ENCODE measurements around the gene IL2RA.
"Not testable (repeated sequence)": the region's sequence is repeated elsewhere in the genome, so short reads cannot be mapped to it uniquely, and the experiment has no call there.

IL2RA gene

GRCh38 chr10:6062101-6062771 is at the start of gene IL2RA:
Gene IL2RA (minus strand): TSS chr10:6062367. CDS start chr10:6062151, 216 bp downstream.
- DNase-seq (ENCODE audit: low spot score), result peak; percentile 84
- Mint-ChIP-seq H3K4me3 (peak within 1 kb of the TSS; percentile 97), H3K36me3 (ENCODE audit: low read depth) (peaks cover 33% of the 10 kb centered on the region), H3K4me1 (ENCODE audit: low read depth) (peaks cover 70% of the 10 kb centered on the region), H3K27ac (peak within 1 kb of the TSS; percentile 92), H3K27me3 (ENCODE audit: low read depth) (no peaks in the 10 kb centered on the region), H3K9me3 (no peaks in the 10 kb centered on the region)

DNA sequence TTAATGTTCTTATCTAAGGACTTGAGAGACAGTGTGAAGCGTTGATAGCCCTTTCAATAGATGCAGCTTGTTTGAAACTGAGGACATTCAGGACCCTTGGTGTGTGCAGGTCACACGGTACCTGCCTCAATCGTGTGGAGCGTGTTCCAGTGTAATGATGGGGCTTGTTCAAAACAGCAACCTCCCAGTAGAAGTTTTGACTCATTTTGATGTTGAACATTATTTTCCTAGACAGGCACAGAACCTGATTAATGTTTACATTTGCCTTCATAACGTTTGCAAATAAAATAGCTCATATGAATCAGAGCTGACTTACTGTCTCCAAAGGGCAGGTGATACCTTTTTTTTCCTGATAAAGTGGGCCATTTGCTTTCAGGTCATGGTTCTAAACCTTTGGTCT is 48.0 kb upstream of the IL2RA start:
- H3K27me3 Mint-ChIP-seq (ENCODE audit: low read depth), result no peaks in the 10 kb centered on the region
- no peaks in the 10 kb centered on the region for H3K9me3 Mint-ChIP-seq
- no peak overlapping the region for H3K27ac Mint-ChIP-seq
- DNase-seq (ENCODE audit: low spot score), result no peak
- H3K4me3 Mint-ChIP-seq, result no peak overlapping the region
- peaks cover 72% of the 10 kb centered on the region for H3K36me3 Mint-ChIP-seq (ENCODE audit: low read depth)
- H3K4me1 Mint-ChIP-seq (ENCODE audit: low read depth), result peaks cover 29% of the 10 kb centered on the region

DNA sequence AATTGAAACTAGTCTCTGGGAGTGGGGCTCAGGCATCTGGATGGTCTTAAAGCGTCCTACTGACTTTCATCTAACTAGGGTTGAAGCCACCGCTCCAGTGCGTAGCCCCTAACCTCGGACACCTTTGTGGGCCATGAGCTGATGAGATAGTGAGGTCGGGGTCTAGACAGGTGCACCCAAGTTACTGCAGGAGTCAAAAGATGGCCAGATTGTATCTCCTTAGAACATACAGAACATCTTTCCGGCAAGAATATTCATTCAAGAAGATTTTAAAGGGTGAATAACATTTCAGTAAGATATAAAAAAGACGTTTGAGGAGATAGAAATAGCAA is 47.2 kb upstream of the IL2RA start:
- no peaks in the 10 kb centered on the region for H3K9me3 Mint-ChIP-seq
- H3K36me3 Mint-ChIP-seq (ENCODE audit: low read depth), result peaks cover 71% of the 10 kb centered on the region
- peaks cover 26% of the 10 kb centered on the region for H3K4me1 Mint-ChIP-seq (ENCODE audit: low read depth)
- H3K4me3 Mint-ChIP-seq, result no peak overlapping the region
- no peaks in the 10 kb centered on the region for H3K27me3 Mint-ChIP-seq (ENCODE audit: low read depth)
- no peak for DNase-seq (ENCODE audit: low spot score)
- H3K27ac Mint-ChIP-seq, result no peak overlapping the region

GRCh38 chr10:6108631-6109443 is 46.7 kb upstream of the IL2RA start:
- Mint-ChIP-seq H3K4me1 (ENCODE audit: low read depth) (peaks cover 28% of the 10 kb centered on the region), H3K36me3 (ENCODE audit: low read depth) (peaks cover 70% of the 10 kb centered on the region), H3K27me3 (ENCODE audit: low read depth) (no peaks in the 10 kb centered on the region), H3K4me3 (no peak overlapping the region), H3K9me3 (no peaks in the 10 kb centered on the region), H3K27ac (peak overlapping the region; percentile 56)
- peak; percentile 16 for DNase-seq (ENCODE audit: low spot score)

DNA sequence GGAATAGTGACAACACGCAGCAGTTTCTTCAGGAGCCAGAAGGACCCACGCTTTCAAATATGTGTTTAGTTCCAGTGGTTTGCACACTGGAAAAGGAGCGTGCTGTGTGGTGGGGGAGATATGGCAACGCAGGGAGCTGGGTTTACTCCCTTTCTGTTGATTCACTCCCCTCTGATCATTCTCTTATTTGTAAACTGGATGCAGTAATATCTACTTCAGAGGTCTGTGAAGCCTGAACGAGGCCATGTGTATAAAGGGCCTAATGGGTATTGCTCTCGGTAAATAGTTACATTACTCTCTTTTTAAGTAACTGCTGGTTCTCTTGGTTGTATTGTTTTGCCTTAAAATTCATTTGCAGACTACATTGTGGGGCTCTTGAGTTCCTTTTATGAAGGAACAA is 45.9 kb upstream of the IL2RA start:
- peaks cover 64% of the 10 kb centered on the region for H3K36me3 Mint-ChIP-seq (ENCODE audit: low read depth)
- no peaks in the 10 kb centered on the region for H3K9me3 Mint-ChIP-seq
- no peak overlapping the region for H3K27ac Mint-ChIP-seq

DNA sequence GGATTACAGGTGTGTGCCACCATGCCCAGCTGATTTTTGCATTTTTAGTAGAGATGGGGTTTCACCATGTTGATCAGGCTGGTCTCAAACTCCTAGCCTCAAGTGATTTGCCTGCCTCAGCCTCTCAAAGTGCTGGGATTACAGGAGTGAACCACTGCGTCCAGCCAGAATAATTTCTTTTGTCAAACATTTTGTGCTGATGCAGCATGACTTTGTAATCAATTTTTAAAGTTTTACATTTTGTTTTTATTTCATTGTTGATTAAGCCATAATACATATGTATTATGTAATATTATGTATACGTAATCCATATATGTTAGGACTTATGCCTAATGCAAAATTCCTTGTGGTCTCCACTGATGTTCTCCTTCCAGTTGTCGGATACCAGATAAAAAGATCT is 45.4 kb upstream of the IL2RA start:
- H3K36me3 Mint-ChIP-seq (ENCODE audit: low read depth), result peaks cover 61% of the 10 kb centered on the region
- peaks cover 29% of the 10 kb centered on the region for H3K4me1 Mint-ChIP-seq (ENCODE audit: low read depth)
- not testable (repeated sequence) for H3K27ac Mint-ChIP-seq; H3K4me3 Mint-ChIP-seq; H3K9me3 Mint-ChIP-seq; DNase-seq (ENCODE audit: low spot score); H3K27me3 Mint-ChIP-seq (ENCODE audit: low read depth)

More for the DNA sequence above, 45.9 kb upstream of the IL2RA start:
- Mint-ChIP-seq H3K4me3 (no peak overlapping the region), H3K27me3 (ENCODE audit: low read depth) (no peaks in the 10 kb centered on the region), H3K4me1 (ENCODE audit: low read depth) (peaks cover 30% of the 10 kb centered on the region)
- DNase-seq (ENCODE audit: low spot score), result no peak

DNA sequence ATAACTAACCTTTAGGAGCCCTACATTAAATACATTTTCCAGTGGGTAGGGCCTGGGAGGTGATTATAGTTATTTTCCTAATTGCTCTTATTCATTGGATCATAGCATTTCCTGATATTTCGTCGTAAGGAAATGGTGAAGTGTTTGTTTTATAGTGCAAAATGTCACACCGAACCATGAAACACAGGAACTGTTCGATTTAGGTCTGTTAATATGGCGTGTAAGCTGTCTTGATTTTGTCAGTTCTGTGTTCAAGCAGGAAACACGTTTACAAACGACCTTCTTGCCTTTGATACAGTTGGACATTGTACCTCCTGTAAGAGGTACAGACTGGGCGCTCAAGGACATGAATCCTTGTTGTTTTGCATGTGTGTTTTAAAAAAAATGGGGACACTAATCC is 41.4 kb upstream of the IL2RA start:
- Mint-ChIP-seq H3K27me3 (ENCODE audit: low read depth) (no peaks in the 10 kb centered on the region), H3K9me3 (no peaks in the 10 kb centered on the region), H3K4me1 (ENCODE audit: low read depth) (peaks cover 13% of the 10 kb centered on the region), H3K4me3 (no peak overlapping the region), H3K36me3 (ENCODE audit: low read depth) (peaks cover 50% of the 10 kb centered on the region), H3K27ac (no peak overlapping the region)
- DNase-seq (ENCODE audit: low spot score), result no peak

DNA sequence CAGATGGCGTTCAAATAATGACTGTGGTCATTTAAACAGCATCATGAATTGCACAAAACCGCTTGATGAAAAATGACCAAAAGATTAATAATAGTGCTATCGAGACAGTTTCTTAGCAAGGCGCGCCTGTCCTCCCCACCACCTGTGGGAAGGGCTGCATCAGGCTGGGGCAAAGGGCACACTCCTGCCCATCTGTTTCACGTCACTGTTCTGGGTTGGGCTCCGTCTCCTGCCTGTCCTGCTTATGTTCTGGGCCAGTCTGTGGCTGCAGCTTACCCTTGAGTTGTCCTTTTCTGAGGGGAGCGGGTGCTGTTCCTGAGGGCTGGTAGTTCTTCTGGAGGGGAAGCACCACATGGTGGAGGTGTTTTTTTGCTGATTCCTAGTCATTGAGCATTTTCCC is 40.0 kb upstream of the IL2RA start:
- peaks cover 54% of the 10 kb centered on the region for H3K36me3 Mint-ChIP-seq (ENCODE audit: low read depth)
- H3K27me3 Mint-ChIP-seq (ENCODE audit: low read depth), result no peaks in the 10 kb centered on the region
- H3K4me1 Mint-ChIP-seq (ENCODE audit: low read depth), result peaks cover 18% of the 10 kb centered on the region
- H3K9me3 Mint-ChIP-seq, result no peaks in the 10 kb centered on the region
- no peak for DNase-seq (ENCODE audit: low spot score)
- no peak overlapping the region for H3K27ac Mint-ChIP-seq
- H3K4me3 Mint-ChIP-seq, result no peak overlapping the region

DNA sequence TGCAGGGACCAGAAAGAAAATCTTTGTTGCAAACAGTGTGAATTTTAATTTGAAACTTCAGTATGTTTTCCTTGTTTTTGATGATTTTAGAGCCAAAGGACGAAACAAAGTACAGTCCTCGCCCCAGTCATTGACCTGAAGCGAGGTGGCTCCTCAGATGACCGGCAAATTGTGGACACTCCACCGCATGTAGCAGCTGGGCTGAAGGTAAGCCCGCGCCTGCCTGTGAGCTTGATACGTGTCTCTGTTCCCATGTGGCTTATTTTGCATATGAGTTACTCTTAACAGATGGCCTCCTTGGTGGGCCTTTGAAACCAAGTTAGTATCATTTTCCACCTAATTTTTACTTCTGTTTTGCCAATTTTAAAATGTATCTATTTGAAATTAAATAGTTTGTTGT is 39.0 kb upstream of the IL2RA start:
- H3K27ac Mint-ChIP-seq, result no peak overlapping the region
- H3K27me3 Mint-ChIP-seq (ENCODE audit: low read depth), result no peaks in the 10 kb centered on the region
- peaks cover 20% of the 10 kb centered on the region for H3K4me1 Mint-ChIP-seq (ENCODE audit: low read depth)
- peaks cover 50% of the 10 kb centered on the region for H3K36me3 Mint-ChIP-seq (ENCODE audit: low read depth)
- no peaks in the 10 kb centered on the region for H3K9me3 Mint-ChIP-seq
- no peak overlapping the region for H3K4me3 Mint-ChIP-seq
- DNase-seq (ENCODE audit: low spot score), result no peak

- no peaks in the 10 kb centered on the region for H3K9me3 Mint-ChIP-seq
- no peaks in the 10 kb centered on the region for H3K27me3 Mint-ChIP-seq (ENCODE audit: low read depth)
- DNase-seq (ENCODE audit: low spot score), result no peak
- H3K4me1 Mint-ChIP-seq (ENCODE audit: low read depth), result peaks cover 20% of the 10 kb centered on the region
- H3K36me3 Mint-ChIP-seq (ENCODE audit: low read depth), result peaks cover 46% of the 10 kb centered on the region
- no peak overlapping the region for H3K27ac Mint-ChIP-seq
- H3K4me3 Mint-ChIP-seq, result no peak overlapping the region
These were observed 38.2 kb upstream of the IL2RA start for GRCh38 chr10:6100370-6100769.

DNA sequence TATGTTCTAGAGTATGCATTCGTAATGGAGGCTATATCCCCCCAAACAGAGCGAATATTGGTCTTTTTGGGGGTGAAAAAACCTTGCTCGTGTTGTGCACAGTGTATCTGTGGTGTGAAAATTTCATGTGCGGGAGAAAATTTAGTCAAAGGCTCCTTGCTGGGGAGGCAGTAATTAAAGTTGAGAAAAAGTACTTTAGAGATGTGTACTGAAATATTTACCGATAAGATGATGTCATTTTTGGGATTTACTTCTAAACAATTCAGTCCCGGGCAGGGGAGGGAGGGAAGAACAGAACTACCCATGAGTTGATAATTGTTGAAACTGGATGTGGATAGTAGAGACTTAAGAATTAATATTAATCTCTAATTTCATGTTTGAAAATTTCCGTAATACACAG is 36.0 kb upstream of the IL2RA start:
- H3K4me1 Mint-ChIP-seq (ENCODE audit: low read depth), result peaks cover 25% of the 10 kb centered on the region
- H3K36me3 Mint-ChIP-seq (ENCODE audit: low read depth), result peaks cover 42% of the 10 kb centered on the region

DNA sequence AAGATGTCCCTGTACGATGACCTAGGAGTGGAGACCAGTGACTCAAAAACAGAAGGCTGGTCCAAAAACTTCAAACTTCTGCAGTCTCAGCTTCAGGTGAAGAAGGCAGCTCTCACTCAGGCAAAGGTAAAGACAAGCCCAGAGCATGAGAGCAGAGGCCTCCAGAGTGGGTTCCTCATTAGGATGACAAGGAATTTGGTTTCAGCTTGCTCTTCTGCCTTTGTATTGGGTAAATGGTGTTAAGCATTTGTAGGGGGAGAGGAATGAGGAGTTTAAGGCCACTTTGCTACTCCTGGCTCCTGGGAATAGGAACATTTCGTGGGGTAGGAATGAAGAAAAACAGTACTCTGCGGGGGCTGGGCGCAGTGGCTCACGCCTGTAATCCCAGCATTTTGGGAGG is 34.9 kb upstream of the IL2RA start:
- H3K4me3 Mint-ChIP-seq, result no peak overlapping the region
- no peaks in the 10 kb centered on the region for H3K9me3 Mint-ChIP-seq
- H3K36me3 Mint-ChIP-seq (ENCODE audit: low read depth), result peaks cover 41% of the 10 kb centered on the region
- DNase-seq (ENCODE audit: low spot score), result no peak
- H3K27me3 Mint-ChIP-seq (ENCODE audit: low read depth), result no peaks in the 10 kb centered on the region
- peaks cover 33% of the 10 kb centered on the region for H3K4me1 Mint-ChIP-seq (ENCODE audit: low read depth)
- no peak overlapping the region for H3K27ac Mint-ChIP-seq

More for the DNA sequence above, 36.0 kb upstream of the IL2RA start:
- Mint-ChIP-seq H3K9me3 (no peaks in the 10 kb centered on the region), H3K27ac (peak overlapping the region; percentile 26), H3K4me3 (no peak overlapping the region), H3K27me3 (ENCODE audit: low read depth) (no peaks in the 10 kb centered on the region)
- no peak for DNase-seq (ENCODE audit: low spot score)

- Mint-ChIP-seq H3K4me1 (ENCODE audit: low read depth) (peaks cover 44% of the 10 kb centered on the region), H3K27me3 (ENCODE audit: low read depth) (no peaks in the 10 kb centered on the region), H3K4me3 (no peak overlapping the region), H3K36me3 (ENCODE audit: low read depth) (peaks cover 39% of the 10 kb centered on the region), H3K9me3 (no peaks in the 10 kb centered on the region), H3K27ac (no peak overlapping the region)
- no peak for DNase-seq (ENCODE audit: low spot score)
These were observed 33.8 kb upstream of the IL2RA start for GRCh38 chr10:6095810-6096570.

DNA sequence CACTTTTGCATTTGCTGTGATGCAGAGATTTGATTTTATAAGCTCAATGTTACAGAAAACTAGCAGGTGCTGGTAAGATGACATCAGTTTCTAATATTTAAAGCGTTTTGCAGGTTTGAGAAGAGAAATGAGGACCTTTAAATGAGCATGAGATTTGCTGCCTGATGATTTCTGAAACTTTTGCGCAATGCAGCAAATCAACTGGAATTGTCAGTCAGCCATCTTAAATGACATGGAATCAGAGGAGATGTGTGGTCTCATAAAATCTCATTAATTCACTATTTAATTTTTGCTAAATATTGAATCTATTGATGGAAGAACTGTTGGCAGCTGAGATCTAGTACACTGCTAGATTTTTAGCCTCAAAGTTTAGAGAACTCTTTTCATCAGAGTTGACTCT is 30.6 kb upstream of the IL2RA start:
- Mint-ChIP-seq H3K27ac (peak overlapping the region; percentile 54), H3K9me3 (no peaks in the 10 kb centered on the region), H3K4me3 (peak overlapping the region; percentile 59), H3K36me3 (ENCODE audit: low read depth) (peaks cover 33% of the 10 kb centered on the region), H3K27me3 (ENCODE audit: low read depth) (no peaks in the 10 kb centered on the region), H3K4me1 (ENCODE audit: low read depth) (peaks cover 60% of the 10 kb centered on the region)
- DNase-seq (ENCODE audit: low spot score), result no peak
